Measurements from ENCODE around the gene LCN12.

DNA sequence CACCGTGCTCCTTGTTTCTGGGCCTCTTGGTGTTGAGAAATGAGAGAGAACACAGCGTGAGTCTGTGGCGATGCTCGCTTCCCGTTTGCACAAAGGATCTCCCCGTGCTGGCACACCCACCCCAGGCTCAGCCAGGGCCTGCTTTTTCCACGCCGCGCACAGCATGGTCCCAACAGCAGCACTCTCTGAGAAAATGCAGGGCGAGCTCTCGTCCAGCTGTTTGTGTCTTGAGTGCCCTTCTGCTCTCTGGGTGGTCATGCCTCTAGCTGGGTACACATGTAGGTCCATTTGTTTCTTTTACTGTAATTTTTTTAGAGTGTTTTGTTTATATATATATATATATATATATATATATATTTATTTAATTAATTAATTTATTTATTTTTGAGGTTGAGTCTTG, 34.2 kb upstream of the LCN12 start:
- TF ChIP-seq, protein P1, sequence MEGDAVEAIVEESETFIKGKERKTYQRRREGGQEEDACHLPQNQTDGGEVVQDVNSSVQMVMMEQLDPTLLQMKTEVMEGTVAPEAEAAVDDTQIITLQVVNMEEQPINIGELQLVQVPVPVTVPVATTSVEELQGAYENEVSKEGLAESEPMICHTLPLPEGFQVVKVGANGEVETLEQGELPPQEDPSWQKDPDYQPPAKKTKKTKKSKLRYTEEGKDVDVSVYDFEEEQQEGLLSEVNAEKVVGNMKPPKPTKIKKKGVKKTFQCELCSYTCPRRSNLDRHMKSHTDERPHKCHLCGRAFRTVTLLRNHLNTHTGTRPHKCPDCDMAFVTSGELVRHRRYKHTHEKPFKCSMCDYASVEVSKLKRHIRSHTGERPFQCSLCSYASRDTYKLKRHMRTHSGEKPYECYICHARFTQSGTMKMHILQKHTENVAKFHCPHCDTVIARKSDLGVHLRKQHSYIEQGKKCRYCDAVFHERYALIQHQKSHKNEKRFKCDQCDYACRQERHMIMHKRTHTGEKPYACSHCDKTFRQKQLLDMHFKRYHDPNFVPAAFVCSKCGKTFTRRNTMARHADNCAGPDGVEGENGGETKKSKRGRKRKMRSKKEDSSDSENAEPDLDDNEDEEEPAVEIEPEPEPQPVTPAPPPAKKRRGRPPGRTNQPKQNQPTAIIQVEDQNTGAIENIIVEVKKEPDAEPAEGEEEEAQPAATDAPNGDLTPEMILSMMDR (IDR thresholded peaks at IDR 0.05): no peak
- TF ChIP-seq POLR2A (IDR thresholded peaks at IDR 0.05): no peak
